Uterus (tissue), 4 donors: ENCODE data around the gene WBP1L. TPM values are rescaled to one million over a fixed set of nuclear protein-coding genes. Genes with fewer than 3 reads are reported as not detected.

Experiments
- DNase-seq, 2 donors: peaks; one replicate each; pipeline ENCODE4 v3.0.0-alpha.2; 2019 to 2020
- H3K27ac ChIP-seq, 2 donors: fragments of 200-600 bp; sonication (generic); 1 replicate in 1 of 2; 2 replicates in 1 of 2; pipeline ENCODE4 v1.5.1; 2016 to 2018
- H3K27me3 ChIP-seq, 2 donors: fragments of 200-600 bp; sonication (generic); one replicate each; pipeline ENCODE4 v1.5.1; 2018 to 2019; ENCODE audit warnings: control low read depth in 1 of 2
- H3K36me3 ChIP-seq, 2 donors: fragments of 200-600 bp; sonication (generic); one replicate each; pipeline ENCODE4 v1.5.1; 2019; ENCODE audit warnings: control low read depth in 1 of 2
- H3K4me1 ChIP-seq, 2 donors: fragments of 200-600 bp; sonication (generic); one replicate each; pipeline ENCODE4 v1.5.1; 2018 to 2019; ENCODE audit warnings: control low read depth in 1 of 2
- H3K4me3 ChIP-seq, 2 donors: fragments of 200-600 bp; sonication (generic); 1 replicate in 1 of 2; 2 replicates in 1 of 2; pipeline ENCODE4 v1.5.1; 2018 to 2019; ENCODE audit warnings: mild to moderate bottlenecking in 1 of 2
- H3K9me3 ChIP-seq, 2 donors: fragments of 200-600 bp; sonication (generic); one replicate each; pipeline ENCODE4 v1.5.1; 2019; ENCODE audit warnings: control low read depth in 1 of 2
- POLR2A ChIP-seq, 2 donors: fragments of 450-650 bp; IDR thresholded peaks; one replicate each; pipeline ENCODE4 v1.6.1; 2016; ENCODE audit warnings: antibody characterized with exemption in 2 of 2, mild to moderate bottlenecking in 1 of 2, moderate library complexity in 1 of 2
- intact Hi-C: fragments of 100-400 bp; cut with DNase I; formaldehyde crosslinking; loops from one replicate; pipeline ENCODE4 v1.15.1; 2023; ENCODE audit warnings: low total_unique reads
- total RNA-seq, 4 donors: library from RNA; depleted of rRNA in 3 of 4; stranded (reverse); fragments of >200 nt in 3 of 4; gene quantifications; one replicate each; pipeline versions ENCODE4 v1.1.0 to v1.2.4, GENCODE V29; 2014 to 2023
- TF ChIP-seq, protein P1 (sequence below), 4 experiments: fragments of 200-600 bp in 2 of 4; fragments of 450-650 bp in 2 of 4; sonication (generic) in 2 of 4; IDR thresholded peaks; one replicate each; pipeline ENCODE4 v1.5.1; 2016 to 2019; ENCODE audit warnings: antibody characterized with exemption in 4 of 4, mild to moderate bottlenecking in 2 of 4, moderate library complexity in 1 of 4
- donor health status: DM: yes; HTN: yes; CAD: no.

Gene WBP1L
- total RNA-seq, 4 donors from 2014 or later, result 27.4 to 79.2 (median 55.3) TPM

DNA sequence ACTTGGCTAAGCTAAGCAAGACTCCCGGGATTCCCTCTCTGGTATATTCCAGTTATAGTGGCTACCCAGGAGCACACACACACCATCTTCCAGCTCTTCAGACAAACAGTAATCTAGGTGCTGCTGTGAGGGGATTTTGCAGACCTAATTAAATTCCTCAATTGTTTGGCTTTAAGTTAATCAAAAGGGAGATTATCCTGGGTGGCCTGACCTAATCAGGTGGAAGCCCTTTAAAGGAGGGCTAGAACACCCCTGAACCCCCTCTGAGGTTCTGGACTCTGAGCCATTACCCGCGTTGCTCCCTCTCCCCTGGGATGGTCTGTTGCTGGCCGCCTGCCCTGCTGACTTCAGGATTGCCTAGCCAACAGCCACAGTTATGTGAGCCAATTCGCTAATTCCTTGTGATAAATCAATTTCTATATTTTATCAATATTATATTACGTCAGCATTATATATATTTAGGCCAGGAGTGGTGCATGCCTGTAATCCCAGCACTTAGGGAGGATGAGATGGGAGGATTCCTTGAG is 22.9 kb upstream of the WBP1L start:
- no peak for DNase-seq
- Histone ChIP-seq H3K4me1 (no peaks in the 10 kb centered on the region), H3K4me3 (no peak overlapping the region), H3K9me3 (no peaks in the 10 kb centered on the region), H3K36me3 (no peaks in the 10 kb centered on the region), H3K27me3 (no peaks in the 10 kb centered on the region), H3K27ac (no peak overlapping the region)
- intact Hi-C loops, result no loop called here
- TF ChIP-seq, protein P1, sequence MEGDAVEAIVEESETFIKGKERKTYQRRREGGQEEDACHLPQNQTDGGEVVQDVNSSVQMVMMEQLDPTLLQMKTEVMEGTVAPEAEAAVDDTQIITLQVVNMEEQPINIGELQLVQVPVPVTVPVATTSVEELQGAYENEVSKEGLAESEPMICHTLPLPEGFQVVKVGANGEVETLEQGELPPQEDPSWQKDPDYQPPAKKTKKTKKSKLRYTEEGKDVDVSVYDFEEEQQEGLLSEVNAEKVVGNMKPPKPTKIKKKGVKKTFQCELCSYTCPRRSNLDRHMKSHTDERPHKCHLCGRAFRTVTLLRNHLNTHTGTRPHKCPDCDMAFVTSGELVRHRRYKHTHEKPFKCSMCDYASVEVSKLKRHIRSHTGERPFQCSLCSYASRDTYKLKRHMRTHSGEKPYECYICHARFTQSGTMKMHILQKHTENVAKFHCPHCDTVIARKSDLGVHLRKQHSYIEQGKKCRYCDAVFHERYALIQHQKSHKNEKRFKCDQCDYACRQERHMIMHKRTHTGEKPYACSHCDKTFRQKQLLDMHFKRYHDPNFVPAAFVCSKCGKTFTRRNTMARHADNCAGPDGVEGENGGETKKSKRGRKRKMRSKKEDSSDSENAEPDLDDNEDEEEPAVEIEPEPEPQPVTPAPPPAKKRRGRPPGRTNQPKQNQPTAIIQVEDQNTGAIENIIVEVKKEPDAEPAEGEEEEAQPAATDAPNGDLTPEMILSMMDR (IDR thresholded peaks at IDR 0.05), result no peak
- no peak for TF ChIP-seq POLR2A (IDR thresholded peaks at IDR 0.05)

DNA sequence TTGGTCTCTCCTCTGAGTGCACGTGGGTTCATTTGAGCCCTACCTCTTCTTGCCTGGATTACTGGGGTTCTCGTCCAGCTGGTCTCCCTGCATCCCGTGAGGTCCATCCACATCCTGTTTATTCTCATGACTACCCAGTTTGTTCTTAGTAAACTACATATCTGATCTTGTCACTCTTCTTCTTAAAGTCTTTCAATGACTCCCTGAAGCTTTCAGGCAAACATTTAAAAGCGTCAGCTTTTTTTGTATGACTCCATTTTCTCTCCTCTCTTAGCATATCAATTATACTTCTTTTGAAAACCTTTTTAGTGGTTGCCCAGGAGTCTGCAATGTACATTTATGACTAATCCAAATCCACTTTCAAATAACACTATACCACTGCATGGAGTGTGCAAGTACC is 21.8 kb upstream of the WBP1L start:
- Histone ChIP-seq H3K36me3 (no peaks in the 10 kb centered on the region), H3K4me3 (no peak overlapping the region), H3K9me3 (no peaks in the 10 kb centered on the region), H3K27ac (no peak overlapping the region), H3K27me3 (no peaks in the 10 kb centered on the region), H3K4me1 (no peaks in the 10 kb centered on the region)
- TF ChIP-seq, protein P1 (IDR thresholded peaks at IDR 0.05), result no peak
- no peak for TF ChIP-seq POLR2A (IDR thresholded peaks at IDR 0.05)
- intact Hi-C loops, result no loop called here
- no peak for DNase-seq

DNA sequence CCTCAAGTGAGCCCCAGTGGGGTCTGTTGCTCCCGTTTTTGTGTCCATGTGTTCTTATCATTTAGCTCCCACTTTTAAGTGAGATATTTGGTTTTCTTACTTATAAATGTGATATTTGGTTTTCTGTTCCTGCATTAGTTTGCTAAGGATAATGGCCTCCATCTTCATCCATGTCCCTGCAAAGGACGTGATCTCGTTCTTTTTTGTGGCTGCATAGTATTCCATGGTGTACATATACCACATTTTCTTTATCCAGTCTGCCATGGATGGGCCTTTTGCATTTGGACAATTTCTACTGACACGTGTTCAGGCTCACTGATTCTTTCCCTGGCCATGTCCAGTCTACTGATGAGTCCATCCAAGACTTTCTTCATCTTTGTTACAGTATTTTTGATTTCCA is 19.8 kb upstream of the WBP1L start:
- no peak overlapping the region for H3K27ac ChIP-seq
- no peaks in the 10 kb centered on the region for H3K36me3 ChIP-seq
- DNase-seq, result no peak
- H3K4me1 ChIP-seq, result no peaks in the 10 kb centered on the region
- TF ChIP-seq POLR2A (IDR thresholded peaks at IDR 0.05), result no peak
- TF ChIP-seq, protein P1 (IDR thresholded peaks at IDR 0.05), result no peak
- H3K9me3 ChIP-seq, result no peaks in the 10 kb centered on the region
- intact Hi-C loops, result no loop called here
- no peaks in the 10 kb centered on the region for H3K27me3 ChIP-seq
- no peak overlapping the region for H3K4me3 ChIP-seq

DNA sequence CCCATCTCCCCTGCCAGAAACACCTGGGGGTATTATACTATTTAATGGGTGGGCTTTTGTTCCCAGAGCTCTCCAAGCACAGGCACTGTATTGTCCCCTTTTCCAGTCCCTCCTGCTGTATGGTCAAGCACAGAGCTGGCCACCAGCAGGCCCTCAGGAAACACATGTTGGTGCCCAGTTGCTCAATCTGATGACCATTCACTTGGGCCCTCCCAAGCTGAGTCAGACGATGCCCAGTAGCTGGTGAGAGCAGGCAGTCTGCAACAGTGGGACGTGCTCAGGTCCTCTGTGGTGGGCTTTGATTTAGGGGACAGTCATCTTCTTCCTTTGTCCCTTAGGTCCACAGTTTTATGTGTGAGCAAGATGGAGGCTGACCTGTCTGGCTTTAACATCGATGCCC is 17.5 kb upstream of the WBP1L start:
- H3K36me3 ChIP-seq, result no peaks in the 10 kb centered on the region
- intact Hi-C loops, result loop anchor here (5.0 kb wide), 1 partner anchor 176 kb away; no protein-coding TSS in a partner anchor
- no peaks in the 10 kb centered on the region for H3K9me3 ChIP-seq
- TF ChIP-seq, protein P1 (IDR thresholded peaks at IDR 0.05), result no peak
- no peak for TF ChIP-seq POLR2A (IDR thresholded peaks at IDR 0.05)
- DNase-seq, result no peak
- no peaks in the 10 kb centered on the region for H3K27me3 ChIP-seq
- no peak overlapping the region for H3K4me3 ChIP-seq
- H3K27ac ChIP-seq, result no peak overlapping the region
- no peaks in the 10 kb centered on the region for H3K4me1 ChIP-seq

DNA sequence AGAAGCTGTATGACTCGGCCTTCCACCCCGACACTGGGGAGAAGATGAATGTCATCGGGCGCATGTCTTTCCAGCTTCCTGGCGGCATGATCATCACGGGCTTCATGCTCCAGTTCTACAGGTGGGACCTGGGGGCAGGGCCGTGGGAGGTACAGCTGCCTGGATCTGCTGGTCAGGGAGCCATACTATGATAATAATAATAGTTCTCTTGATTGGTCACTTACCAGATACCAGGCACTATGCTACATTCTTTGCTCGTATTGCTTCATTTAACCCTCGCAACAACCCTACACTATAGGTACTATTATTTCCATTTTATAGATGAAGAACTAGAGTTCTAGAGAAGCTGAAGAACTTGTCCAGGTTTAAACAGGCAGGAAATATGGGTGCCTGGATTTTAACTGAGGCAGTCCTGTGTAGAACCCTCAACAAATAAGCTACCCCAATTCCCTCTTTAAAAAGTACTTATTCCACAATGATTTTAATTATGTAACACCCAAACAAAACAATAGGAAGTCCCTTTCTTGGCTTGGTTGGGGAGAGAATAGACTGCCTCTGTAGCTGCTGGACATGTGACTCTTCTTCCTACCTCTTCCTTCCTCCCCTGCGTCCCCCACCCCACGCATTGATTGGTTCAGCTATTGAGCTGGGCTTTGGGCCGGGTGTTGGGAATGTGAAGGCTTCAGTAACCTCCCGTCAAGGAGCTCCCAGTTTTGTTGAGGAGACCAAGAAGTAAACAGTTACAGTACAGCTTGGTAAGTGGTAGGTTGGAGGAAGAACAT is 16.5 kb upstream of the WBP1L start:
- H3K9me3 ChIP-seq, result no peaks in the 10 kb centered on the region
- H3K36me3 ChIP-seq, result no peaks in the 10 kb centered on the region
- H3K27ac ChIP-seq, result no peak overlapping the region
- DNase-seq, result no peak
- intact Hi-C loops, result loop anchor here (5.0 kb wide), 1 partner anchor 175 kb away; no protein-coding TSS in a partner anchor
- H3K4me3 ChIP-seq, result no peak overlapping the region
- no peaks in the 10 kb centered on the region for H3K4me1 ChIP-seq
- H3K27me3 ChIP-seq, result no peaks in the 10 kb centered on the region
- no peak for TF ChIP-seq POLR2A (IDR thresholded peaks at IDR 0.05)
